IPS-18a (cell line): ENCODE measurements around the gene NAAA.

Experiments used
- H3K27ac ChIP-seq: one replicate; pipeline ENCODE4 v1.5.1; 2013; ENCODE audit warnings: low read length
- H3K27me3 ChIP-seq: one replicate; pipeline ENCODE4 v1.6.1; 2013; ENCODE audit warnings: mild to moderate bottlenecking, low read length; ENCODE audit not compliant: control insufficient read depth, insufficient read depth
- H3K36me3 ChIP-seq: one replicate; pipeline ENCODE4 v1.6.1; 2013; ENCODE audit warnings: low read depth, low read length; ENCODE audit not compliant: control insufficient read depth
- H3K4me1 ChIP-seq: one replicate; pipeline ENCODE4 v1.6.1; 2013; ENCODE audit warnings: low read depth, low read length; ENCODE audit not compliant: control insufficient read depth
- H3K4me3 ChIP-seq: one replicate; pipeline ENCODE4 v1.5.1; 2013; ENCODE audit warnings: low read length
- H3K9ac ChIP-seq: one replicate; pipeline ENCODE4 v1.6.1; 2013; ENCODE audit warnings: mild to moderate bottlenecking, low read length, moderate library complexity
- H3K9me3 ChIP-seq: one replicate; pipeline ENCODE4 v1.6.1; 2013; ENCODE audit warnings: low read depth, low read length; ENCODE audit not compliant: control insufficient read depth

NAAA gene

GRCh38 chr4:75889537-75890199 is 51.1 kb downstream of the NAAA start:
- Histone ChIP-seq H3K4me3 (no peak overlapping the region), H3K36me3 (no peaks in the 10 kb centered on the region), H3K4me1 (no peaks in the 10 kb centered on the region), H3K27me3 (no peaks in the 10 kb centered on the region), H3K27ac (no peak overlapping the region), H3K9me3 (no peaks in the 10 kb centered on the region), H3K9ac (no peak overlapping the region)

GRCh38 chr4:75886104-75886503 is 54.7 kb downstream of the NAAA start:
- Histone ChIP-seq H3K27ac (no peak overlapping the region), H3K36me3 (no peaks in the 10 kb centered on the region), H3K9me3 (no peaks in the 10 kb centered on the region), H3K9ac (no peak overlapping the region), H3K27me3 (no peaks in the 10 kb centered on the region), H3K4me1 (no peaks in the 10 kb centered on the region), H3K4me3 (no peak overlapping the region)

- H3K9ac ChIP-seq, result no peak overlapping the region
- H3K9me3 ChIP-seq, result no peaks in the 10 kb centered on the region
- no peak overlapping the region for H3K4me3 ChIP-seq
- no peaks in the 10 kb centered on the region for H3K36me3 ChIP-seq
- no peaks in the 10 kb centered on the region for H3K27me3 ChIP-seq
- no peaks in the 10 kb centered on the region for H3K4me1 ChIP-seq
- H3K27ac ChIP-seq, result no peak overlapping the region
Observed at GRCh38 chr4:75881476-75881875, 59.3 kb downstream of the NAAA start.

- Histone ChIP-seq H3K4me3 (no peak overlapping the region), H3K27ac (no peak overlapping the region), H3K4me1 (no peaks in the 10 kb centered on the region), H3K36me3 (no peaks in the 10 kb centered on the region), H3K9ac (no peak overlapping the region), H3K27me3 (no peaks in the 10 kb centered on the region), H3K9me3 (no peaks in the 10 kb centered on the region)
Observed at GRCh38 chr4:75880278-75880677, 60.5 kb downstream of the NAAA start.

- Histone ChIP-seq H3K4me1 (no peaks in the 10 kb centered on the region), H3K36me3 (no peaks in the 10 kb centered on the region), H3K9me3 (no peaks in the 10 kb centered on the region), H3K4me3 (no peak overlapping the region), H3K27ac (no peak overlapping the region), H3K9ac (no peak overlapping the region), H3K27me3 (no peaks in the 10 kb centered on the region)
Observed at GRCh38 chr4:75878246-75878756, 62.5 kb downstream of the NAAA start.

GRCh38 chr4:75876218-75876617 is 64.6 kb downstream of the NAAA start:
- Histone ChIP-seq H3K9ac (no peak overlapping the region), H3K36me3 (no peaks in the 10 kb centered on the region), H3K4me1 (no peaks in the 10 kb centered on the region), H3K27me3 (no peaks in the 10 kb centered on the region), H3K9me3 (no peaks in the 10 kb centered on the region), H3K4me3 (no peak overlapping the region), H3K27ac (no peak overlapping the region)

GRCh38 chr4:75869100-75869499 is 71.7 kb downstream of the NAAA start:
- Histone ChIP-seq H3K36me3 (no peaks in the 10 kb centered on the region), H3K4me1 (no peaks in the 10 kb centered on the region), H3K27ac (no peak overlapping the region), H3K27me3 (no peaks in the 10 kb centered on the region), H3K4me3 (no peak overlapping the region), H3K9me3 (no peaks in the 10 kb centered on the region), H3K9ac (no peak overlapping the region)

GRCh38 chr4:75867130-75867529 is 73.7 kb downstream of the NAAA start:
- Histone ChIP-seq H3K27ac (no peak overlapping the region), H3K4me1 (no peaks in the 10 kb centered on the region), H3K9me3 (no peaks in the 10 kb centered on the region), H3K4me3 (no peak overlapping the region), H3K9ac (no peak overlapping the region), H3K27me3 (no peaks in the 10 kb centered on the region), H3K36me3 (no peaks in the 10 kb centered on the region)
